Spleen (tissue), 11 donors: Measurements from ENCODE around the gene PTPRT. TPM values are rescaled to one million over a fixed set of nuclear protein-coding genes. Genes with fewer than 3 reads are reported as not detected.

Experiments used
- DNase-seq: peaks from one replicate; pipeline ENCODE4 v3.0.0-alpha.2; 2020
- H3K27ac ChIP-seq, 8 donors: fragments of 200-600 bp; sonication (generic) in 7 of 8; 1 replicate in 4 of 8; 2 replicates in 4 of 8; pipeline versions ENCODE4 v1.5.0 to v1.8.0; 2016 to 2021; ENCODE audit warnings: inconsistent platforms in 4 of 8, mild to moderate bottlenecking in 4 of 8, moderate library complexity in 1 of 8
- H3K27me3 ChIP-seq, 7 donors: fragments of 200-600 bp; sonication (generic) in 6 of 7; replicated peaks in 1 of 7; 1 replicate in 4 of 7; 2 replicates in 3 of 7; pipeline versions ENCODE4 v1.5.0 to v1.8.0; 2016 to 2021; ENCODE audit warnings: inconsistent platforms in 3 of 7, mild to moderate bottlenecking in 1 of 7
- H3K36me3 ChIP-seq, 6 donors: fragments of 200-600 bp; sonication (generic) in 5 of 6; 1 replicate in 4 of 6; 2 replicates in 2 of 6; pipeline versions ENCODE4 v1.5.0 to v1.8.0; 2016 to 2021; ENCODE audit warnings: inconsistent platforms in 2 of 6
- H3K4me1 ChIP-seq, 6 donors: fragments of 200-600 bp; sonication (generic) in 5 of 6; 1 replicate in 3 of 6; 2 replicates in 3 of 6; pipeline versions ENCODE4 v1.5.0 to v1.8.0; 2016 to 2021; ENCODE audit warnings: inconsistent platforms in 3 of 6
- H3K4me3 ChIP-seq, 8 donors: fragments of 200-600 bp; sonication (generic) in 7 of 8; 1 replicate in 4 of 8; 2 replicates in 4 of 8; pipeline versions ENCODE4 v1.5.0 to v1.8.0; 2016 to 2021; ENCODE audit warnings: inconsistent platforms in 4 of 8, mild to moderate bottlenecking in 4 of 8, moderate library complexity in 2 of 8
- H3K9me3 ChIP-seq, 8 donors: fragments of 200-600 bp; sonication (generic) in 7 of 8; 1 replicate in 4 of 8; 2 replicates in 4 of 8; pipeline versions ENCODE4 v1.5.0 to v1.8.0; 2016 to 2021; ENCODE audit warnings: inconsistent platforms in 4 of 8
- CTCF ChIP-seq, 11 experiments: fragments of 200-600 bp in 7 of 11; fragments of 450-650 bp in 4 of 11; sonication (generic) in 4 of 11; IDR thresholded peaks in 8 of 11; conservative IDR thresholded peaks in 3 of 11; 1 replicate in 7 of 11; 2 replicates in 4 of 11; pipeline versions ENCODE4 v1.4.0 to v1.8.0; 2016 to 2021; ENCODE audit warnings: antibody characterized with exemption in 11 of 11, inconsistent platforms in 4 of 11, mild to moderate bottlenecking in 1 of 11
- POLR2A ChIP-seq, 3 donors: fragments of 450-650 bp; IDR thresholded peaks; one replicate each; pipeline ENCODE4 v1.5.1; 2017; ENCODE audit warnings: antibody characterized with exemption in 3 of 3, mild to moderate bottlenecking in 1 of 3
- POLR2AphosphoS5 ChIP-seq, 3 donors: sonication (generic); formaldehyde crosslinking; IDR thresholded peaks; one replicate each; pipeline ENCODE4 v1.5.1; 2017; ENCODE audit warnings: antibody characterized with exemption in 3 of 3
- WGBS, 5 donors: extraction: QIAGEN DNeasy Blood & Tissue Kit in 3 of 5; methylation state at CpG; one replicate each; pipeline versions ENCODE4 v1.1.5 to v1.1.7; 2013 to 2018; 5-methylcytosine and 5-hydroxymethylcytosine counted together
- intact Hi-C: fragments of 100-400 bp; cut with DNase I; formaldehyde crosslinking; loops from one replicate; pipeline ENCODE4 v1.15.0; 2023; ENCODE audit warnings: low total_unique reads
- polyA plus RNA-seq, 3 donors: library from polyadenylated mRNA; stranded (reverse); fragments of 200-250 nt; gene quantifications; one replicate each; pipeline ENCODE4 v1.2.1, GENCODE V29; 2013
- total RNA-seq, 7 donors: library from RNA; depleted of rRNA in 3 of 7; stranded (reverse); fragments of >200 nt in 3 of 7; fragmentation: NEBNext Ultra II Directional in 4 of 7; extraction: Animal tissue kit (Norgen Biotek cat#: 25700) in 4 of 7; gene quantifications; one replicate each; pipeline versions ENCODE4 v1.1.0 to v1.2.1, GENCODE V29; 2016 to 2021
- donor health status: healthy with polysubstance abuse.
- donor health status: DM: no; HTN: no; CAD: no; lungs with moderate emphysema.
- donor health status: DM: no; HTN: no; CAD: no.
- donor health status: Bipolar disorder and iron deficiency.
- donor health status: healthy.
- donor health status: DM: no; HTN: no; CAD: no.
- donor health status: DM: yes; HTN: yes; CAD: no.

Gene PTPRT
- total and polyA plus RNA-seq, 10 donors: 0.02 to 4.7 (median 1.2) TPM

- 51 to 72% (median 62%) methylated on average over 4 of the region's 4 CpGs for WGBS, 5 donors
- Histone ChIP-seq H3K9me3 (no peaks in the 10 kb centered on the region), H3K27me3 (peaks cover 0 to 13% (median 0%) of the 10 kb centered on the region in 7 donors), H3K4me3 (no peak overlapping the region), H3K27ac (no peak overlapping the region), H3K4me1 (no peaks in the 10 kb centered on the region), H3K36me3 (no peaks in the 10 kb centered on the region)
- no peak for DNase-seq
- no peak for TF ChIP-seq POLR2A (IDR thresholded peaks at IDR 0.05)
- no peak for TF ChIP-seq POLR2AphosphoS5 (IDR thresholded peaks at IDR 0.05)
- no peak for TF ChIP-seq CTCF (IDR thresholded peaks at IDR 0.05 in 8 of 11, conservative IDR thresholded peaks at IDR 0.05 in 3 of 11)
- intact Hi-C loops: no loop called here
Observed at GRCh38 chr20:43198607-43199006, 8.9 kb upstream of the PTPRT start.

- H3K9me3 ChIP-seq: no peaks in the 10 kb centered on the region
- no peak overlapping the region for H3K27ac ChIP-seq
- 85 to 100% (median 89%) methylated on average over 3 of the region's 3 CpGs for WGBS, 5 donors
- no peak for TF ChIP-seq POLR2AphosphoS5 (IDR thresholded peaks at IDR 0.05)
- TF ChIP-seq CTCF (IDR thresholded peaks at IDR 0.05 in 8 of 11, conservative IDR thresholded peaks at IDR 0.05 in 3 of 11): no peak
- TF ChIP-seq POLR2A (IDR thresholded peaks at IDR 0.05): no peak
- H3K36me3 ChIP-seq: no peaks in the 10 kb centered on the region
- peaks cover 0 to 34% (median 8%) of the 10 kb centered on the region in 7 donors for H3K27me3 ChIP-seq
- DNase-seq: no peak
- no peaks in the 10 kb centered on the region for H3K4me1 ChIP-seq
- no peak overlapping the region for H3K4me3 ChIP-seq
- intact Hi-C loops: no loop called here
Observed at GRCh38 chr20:43196243-43196642, 6.5 kb upstream of the PTPRT start.

- peaks cover 0 to 54% (median 27%) of the 10 kb centered on the region in 7 donors for H3K27me3 ChIP-seq
- H3K4me1 ChIP-seq: peaks cover 0 to 10% (median 2%) of the 10 kb centered on the region in 6 donors
- H3K9me3 ChIP-seq: no peaks in the 10 kb centered on the region
- WGBS, 5 donors: 80 to 88% (median 82%) methylated on average over 9 of the region's 9 CpGs
- H3K4me3 ChIP-seq: no peak overlapping the region
- no peak for DNase-seq
- intact Hi-C loops: no loop called here
- no peaks in the 10 kb centered on the region for H3K36me3 ChIP-seq
- no peak for TF ChIP-seq POLR2AphosphoS5 (IDR thresholded peaks at IDR 0.05)
- no peak for TF ChIP-seq CTCF (IDR thresholded peaks at IDR 0.05 in 8 of 11, conservative IDR thresholded peaks at IDR 0.05 in 3 of 11)
- TF ChIP-seq POLR2A (IDR thresholded peaks at IDR 0.05): no peak
- H3K27ac ChIP-seq: no peak overlapping the region
Observed at GRCh38 chr20:43194137-43194536, 4.4 kb upstream of the PTPRT start.

DNA sequence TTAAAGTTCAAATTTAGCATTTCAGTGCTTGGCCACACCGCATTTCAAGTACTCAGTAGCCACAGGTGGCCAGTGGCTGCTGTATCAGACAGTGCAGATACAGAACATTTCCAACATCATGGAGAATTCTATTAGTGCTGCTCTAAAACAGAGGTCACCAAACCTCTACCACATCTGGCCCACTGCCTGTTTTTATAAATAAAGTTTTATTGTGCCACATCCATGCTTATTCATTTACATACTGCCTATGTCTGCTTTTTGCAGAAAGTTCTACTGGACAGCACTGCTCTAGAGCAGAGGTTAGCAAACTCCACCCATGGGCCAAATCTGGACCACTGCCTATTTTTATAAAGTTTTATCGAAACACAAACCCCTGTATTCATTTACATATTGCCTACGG lies 3.7 kb upstream of the PTPRT start:
- TF ChIP-seq POLR2A (IDR thresholded peaks at IDR 0.05) (no peak), POLR2AphosphoS5 (IDR thresholded peaks at IDR 0.05) (no peak), CTCF (IDR thresholded peaks at IDR 0.05 in 8 of 11, conservative IDR thresholded peaks at IDR 0.05 in 3 of 11) (no peak)
- DNase-seq: no peak
- H3K36me3 ChIP-seq: no peaks in the 10 kb centered on the region
- intact Hi-C loops: no loop called here
- H3K9me3 ChIP-seq: no peaks in the 10 kb centered on the region
- WGBS, 5 donors: 76 to 84% (median 77%) methylated on average over 3 of the region's 3 CpGs
- no peak overlapping the region for H3K4me3 ChIP-seq
- H3K27me3 ChIP-seq: peaks cover 0 to 55% (median 34%) of the 10 kb centered on the region in 7 donors
- H3K4me1 ChIP-seq: peaks cover 0 to 17% (median 7%) of the 10 kb centered on the region in 6 donors
- no peak overlapping the region for H3K27ac ChIP-seq
